ENCODE data around the gene LMBRD2. TPM values are rescaled to one million over a fixed set of nuclear protein-coding genes. Genes with fewer than 3 reads are reported as not detected.
"Not testable (repeated sequence)": the region's sequence is repeated elsewhere in the genome, so short reads cannot be mapped to it uniquely, and the experiment has no call there.

The LMBRD2 gene
- polyA plus RNA-seq, 3 donors: 2.1 to 6.4 (median 2.3) TPM

DNA sequence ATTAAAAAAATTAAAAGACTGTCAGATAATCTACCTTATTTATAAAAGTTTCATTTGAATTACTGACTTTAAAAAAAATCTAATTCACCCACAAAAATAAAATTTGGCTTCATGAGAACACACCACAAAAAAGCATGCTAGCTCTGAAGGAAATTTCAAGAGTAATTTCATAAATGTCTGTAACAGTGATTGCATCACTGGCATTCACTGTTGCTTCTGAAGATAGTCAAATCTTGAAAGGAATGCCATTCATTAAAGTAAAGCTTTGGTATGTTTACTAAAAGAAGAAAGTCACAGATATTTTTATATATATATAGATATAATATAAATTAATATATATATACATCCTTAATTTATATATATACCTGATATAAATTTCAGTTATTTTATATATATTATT is 46.6 kb upstream of the LMBRD2 start:
- H3K27me3 ChIP-seq (ENCODE audit: control insufficient read depth in 2 of 2, insufficient read depth in 2 of 2, low read length in 2 of 2): no peaks in the 10 kb centered on the region
- H3K4me1 Mint-ChIP-seq: no peaks in the 10 kb centered on the region
- no peaks in the 10 kb centered on the region for H3K9me3 ChIP-seq (replicated peaks in 1 of 2; ENCODE audit: control insufficient read depth in 1 of 2, insufficient read depth in 1 of 2, low read length in 2 of 2)
- no peaks in the 10 kb centered on the region for H3K4me1 ChIP-seq (ENCODE audit: control insufficient read depth in 1 of 2, insufficient read depth in 2 of 2, low read length in 2 of 2)
- H3K36me3 Mint-ChIP-seq: peaks cover 53% of the 10 kb centered on the region in 2 donors
- H3K36me3 ChIP-seq (replicated peaks in 1 of 2; ENCODE audit: control insufficient read depth in 1 of 2, insufficient read depth in 2 of 2, low read length in 2 of 2): peaks cover 40 to 73% of the 10 kb centered on the region in 2 donors
- intact Hi-C loops (cut with micrococcal nuclease): no loop called here
- no peaks in the 10 kb centered on the region for H3K9me3 Mint-ChIP-seq
- no peak overlapping the region for H3K4me3 Mint-ChIP-seq
- H4K20me1 ChIP-seq (ENCODE audit: insufficient read depth, low read length): no peaks in the 10 kb centered on the region
- H3K27me3 Mint-ChIP-seq (ENCODE audit: low read depth in 3 of 3): no peaks in the 10 kb centered on the region
- no peaks in the 10 kb centered on the region for H3K79me2 ChIP-seq (ENCODE audit: insufficient read depth, low read length)
- no peak overlapping the region for H3K27ac ChIP-seq (ENCODE audit: low read depth in 1 of 2, low read length in 2 of 2)
- H3K4me2 ChIP-seq (replicated peaks; ENCODE audit: extremely low read depth, low read length, poor library complexity, severe bottlenecking): no peak overlapping the region
- no peak overlapping the region for H2AFZ ChIP-seq (ENCODE audit: insufficient read depth, low read depth, low read length, poor library complexity, severe bottlenecking)
- peak overlapping the region in 1 of 7 donors; percentile 26 for H3K27ac Mint-ChIP-seq
- TF ChIP-seq, protein P1, sequence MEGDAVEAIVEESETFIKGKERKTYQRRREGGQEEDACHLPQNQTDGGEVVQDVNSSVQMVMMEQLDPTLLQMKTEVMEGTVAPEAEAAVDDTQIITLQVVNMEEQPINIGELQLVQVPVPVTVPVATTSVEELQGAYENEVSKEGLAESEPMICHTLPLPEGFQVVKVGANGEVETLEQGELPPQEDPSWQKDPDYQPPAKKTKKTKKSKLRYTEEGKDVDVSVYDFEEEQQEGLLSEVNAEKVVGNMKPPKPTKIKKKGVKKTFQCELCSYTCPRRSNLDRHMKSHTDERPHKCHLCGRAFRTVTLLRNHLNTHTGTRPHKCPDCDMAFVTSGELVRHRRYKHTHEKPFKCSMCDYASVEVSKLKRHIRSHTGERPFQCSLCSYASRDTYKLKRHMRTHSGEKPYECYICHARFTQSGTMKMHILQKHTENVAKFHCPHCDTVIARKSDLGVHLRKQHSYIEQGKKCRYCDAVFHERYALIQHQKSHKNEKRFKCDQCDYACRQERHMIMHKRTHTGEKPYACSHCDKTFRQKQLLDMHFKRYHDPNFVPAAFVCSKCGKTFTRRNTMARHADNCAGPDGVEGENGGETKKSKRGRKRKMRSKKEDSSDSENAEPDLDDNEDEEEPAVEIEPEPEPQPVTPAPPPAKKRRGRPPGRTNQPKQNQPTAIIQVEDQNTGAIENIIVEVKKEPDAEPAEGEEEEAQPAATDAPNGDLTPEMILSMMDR (IDR thresholded peaks at IDR 0.05): no peak
- DNase-seq: no peak
- H3K4me3 ChIP-seq (replicated peaks in 1 of 3; ENCODE audit: low read depth in 2 of 3, low read length in 3 of 3): no peak overlapping the region
- H3K9ac ChIP-seq (ENCODE audit: insufficient read depth, low read length, poor library complexity, severe bottlenecking): no peak overlapping the region

DNA sequence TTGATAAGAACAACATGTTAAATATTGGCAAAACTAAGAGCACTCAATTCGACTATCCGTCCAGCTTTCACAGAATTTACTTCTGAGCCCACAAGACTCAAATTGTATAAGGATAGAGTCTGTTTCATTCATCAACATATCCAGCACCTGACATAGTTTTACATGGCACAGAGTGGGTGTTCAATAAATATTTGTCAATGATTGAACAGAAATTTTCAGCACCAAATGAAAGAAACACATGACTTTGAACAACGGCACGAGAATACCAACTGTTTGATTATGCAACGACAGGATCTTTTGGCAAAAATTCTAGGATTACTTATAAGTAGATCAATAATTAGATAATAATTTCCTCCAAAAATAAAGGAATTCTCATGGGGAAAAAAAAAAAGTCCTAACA is 42.1 kb upstream of the LMBRD2 start:
- DNase-seq: no peak
- Histone ChIP-seq H3K27me3 (ENCODE audit: control insufficient read depth in 2 of 2, insufficient read depth in 2 of 2, low read length in 2 of 2) (no peaks in the 10 kb centered on the region), H3K79me2 (ENCODE audit: insufficient read depth, low read length) (no peaks in the 10 kb centered on the region), H3K4me1 (ENCODE audit: control insufficient read depth in 1 of 2, insufficient read depth in 2 of 2, low read length in 2 of 2) (no peaks in the 10 kb centered on the region), H2AFZ (ENCODE audit: insufficient read depth, low read depth, low read length, poor library complexity, severe bottlenecking) (no peak overlapping the region), H3K4me3 (replicated peaks in 1 of 3; ENCODE audit: low read depth in 2 of 3, low read length in 3 of 3) (no peak overlapping the region), H3K4me2 (replicated peaks; ENCODE audit: extremely low read depth, low read length, poor library complexity, severe bottlenecking) (no peak overlapping the region), H3K9ac (ENCODE audit: insufficient read depth, low read length, poor library complexity, severe bottlenecking) (no peak overlapping the region), H3K27ac (ENCODE audit: low read depth in 1 of 2, low read length in 2 of 2) (no peak overlapping the region), H4K20me1 (ENCODE audit: insufficient read depth, low read length) (no peaks in the 10 kb centered on the region), H3K36me3 (replicated peaks in 1 of 2; ENCODE audit: control insufficient read depth in 1 of 2, insufficient read depth in 2 of 2, low read length in 2 of 2) (peaks cover 35 to 71% of the 10 kb centered on the region in 2 donors), H3K9me3 (replicated peaks in 1 of 2; ENCODE audit: control insufficient read depth in 1 of 2, insufficient read depth in 1 of 2, low read length in 2 of 2) (peaks cover 7 to 8% of the 10 kb centered on the region in 2 donors)
- Mint-ChIP-seq H3K9me3 (peaks cover 7 to 14% (median 12%) of the 10 kb centered on the region in 7 donors), H3K27me3 (ENCODE audit: low read depth in 3 of 3) (no peaks in the 10 kb centered on the region), H3K27ac (no peak overlapping the region), H3K4me3 (no peak overlapping the region), H3K36me3 (peaks cover 58 to 70% of the 10 kb centered on the region in 2 donors), H3K4me1 (no peaks in the 10 kb centered on the region)
- TF ChIP-seq, protein P1 (IDR thresholded peaks at IDR 0.05): no peak
- intact Hi-C loops (cut with micrococcal nuclease): no loop called here
- no CpG with 5 or more reads among the region's 5 CpGs for WGBS (ENCODE audit: insufficient coverage)

DNA sequence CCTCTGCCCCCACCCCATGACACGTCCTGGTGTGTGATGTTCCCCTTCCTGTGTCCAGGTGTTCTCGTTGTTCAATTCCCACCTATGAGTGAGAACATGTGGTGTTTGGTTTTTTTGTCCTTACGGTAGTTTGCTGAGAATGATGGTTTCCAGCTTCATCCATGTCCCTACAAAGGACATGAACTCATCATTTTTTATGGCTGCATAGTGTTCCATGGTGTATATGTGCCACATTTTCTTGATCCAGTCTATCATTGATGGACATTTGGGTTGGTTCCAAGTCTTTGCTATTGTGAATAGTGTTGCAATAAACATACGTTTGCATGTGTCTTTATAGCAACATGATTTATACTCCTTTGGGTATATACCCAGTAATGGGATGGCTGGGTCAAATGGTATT is 32.7 kb upstream of the LMBRD2 start:
- H3K4me3 ChIP-seq (replicated peaks in 1 of 3; ENCODE audit: low read depth in 2 of 3, low read length in 3 of 3); H3K4me2 ChIP-seq (replicated peaks; ENCODE audit: extremely low read depth, low read length, poor library complexity, severe bottlenecking); H3K4me3 Mint-ChIP-seq; H3K27ac Mint-ChIP-seq; H3K4me1 Mint-ChIP-seq; H3K79me2 ChIP-seq (ENCODE audit: insufficient read depth, low read length); H3K9ac ChIP-seq (ENCODE audit: insufficient read depth, low read length, poor library complexity, severe bottlenecking); H3K27me3 ChIP-seq (ENCODE audit: control insufficient read depth in 2 of 2, insufficient read depth in 2 of 2, low read length in 2 of 2); H3K4me1 ChIP-seq (ENCODE audit: control insufficient read depth in 1 of 2, insufficient read depth in 2 of 2, low read length in 2 of 2); H4K20me1 ChIP-seq (ENCODE audit: insufficient read depth, low read length); DNase-seq; H3K9me3 ChIP-seq (replicated peaks in 1 of 2; ENCODE audit: control insufficient read depth in 1 of 2, insufficient read depth in 1 of 2, low read length in 2 of 2); H2AFZ ChIP-seq (ENCODE audit: insufficient read depth, low read depth, low read length, poor library complexity, severe bottlenecking); intact Hi-C loops (cut with micrococcal nuclease); H3K27me3 Mint-ChIP-seq (ENCODE audit: low read depth in 3 of 3); H3K27ac ChIP-seq (ENCODE audit: low read depth in 1 of 2, low read length in 2 of 2): not testable (repeated sequence)
- peaks cover 32 to 45% of the 10 kb centered on the region in 2 donors for H3K36me3 ChIP-seq (replicated peaks in 1 of 2; ENCODE audit: control insufficient read depth in 1 of 2, insufficient read depth in 2 of 2, low read length in 2 of 2)
- WGBS (ENCODE audit: insufficient coverage): no CpG with 5 or more reads among the region's 4 CpGs
- peaks cover 67 to 77% of the 10 kb centered on the region in 2 donors for H3K36me3 Mint-ChIP-seq
- H3K9me3 Mint-ChIP-seq: peaks cover 0 to 17% (median 15%) of the 10 kb centered on the region in 7 donors
